SK-N-SH (cell line): Measurements from ENCODE around the gene CNPY4.

Source experiments
- CHD2 ChIP-seq: fragments of 150-350 bp; IDR thresholded peaks from 2 replicates; pipeline ENCODE4 v1.6.1; 2018; ENCODE audit warnings: low read length; ENCODE audit not compliant: partially characterized antibody
- EP300 ChIP-seq, 2 experiments: IDR thresholded peaks; 2 replicates each; pipeline versions ENCODE4 v1.4.0 to v1.6.1; 2012; ENCODE audit warnings: borderline replicate concordance in 1 of 2, low read depth in 1 of 2, low read length in 1 of 2
- EZH2phosphoT487 ChIP-seq: fragments of 200-600 bp; sonication (generic); IDR thresholded peaks from 2 replicates; pipeline ENCODE4 v1.6.1; 2017; ENCODE audit warnings: low read depth, mixed run types, mild to moderate bottlenecking, antibody characterized with exemption, moderate library complexity, borderline replicate concordance
- FOXM1 ChIP-seq: IDR thresholded peaks from 2 replicates; pipeline ENCODE4 v1.4.0; 2012; ENCODE audit warnings: low read depth, mild to moderate bottlenecking
- GABPA ChIP-seq: IDR thresholded peaks from 2 replicates; pipeline ENCODE4 v1.4.0; 2012; ENCODE audit warnings: low read depth, mild to moderate bottlenecking
- RAD21 ChIP-seq: IDR thresholded peaks from 2 replicates; pipeline ENCODE4 v1.6.1; 2012; ENCODE audit warnings: mild to moderate bottlenecking, low read length
- RCOR1 ChIP-seq: fragments of 150-350 bp; IDR thresholded peaks from 2 replicates; pipeline ENCODE4 v1.6.1; 2017; ENCODE audit warnings: antibody characterized with exemption, low read length
- RFX5 ChIP-seq: IDR thresholded peaks from 2 replicates; pipeline ENCODE4 v1.6.1; 2012; ENCODE audit warnings: mild to moderate bottlenecking, improper control_type of control experiment, low read length
- SMC3 ChIP-seq: IDR thresholded peaks from 2 replicates; pipeline ENCODE4 v1.6.1; 2012; ENCODE audit warnings: low read depth, low read length, improper control_type of control experiment
- TEAD4 ChIP-seq: IDR thresholded peaks from 2 replicates; pipeline ENCODE4 v1.4.0; 2012; ENCODE audit warnings: mild to moderate bottlenecking, borderline replicate concordance; ENCODE audit not compliant: insufficient read depth
- TF ChIP-seq, protein P1 (sequence below): fragments of 200-600 bp; sonication (generic); IDR thresholded peaks from 2 replicates; pipeline ENCODE4 v1.6.1; 2017; ENCODE audit warnings: antibody characterized with exemption, mild to moderate bottlenecking, moderate library complexity
- TF ChIP-seq, protein P2 (sequence below): IDR thresholded peaks from 2 replicates; pipeline ENCODE4 v1.6.1; 2012; ENCODE audit warnings: mild to moderate bottlenecking, low read depth, low read length, moderate library complexity
- TF ChIP-seq, protein P3 (sequence below): IDR thresholded peaks from 2 replicates; pipeline ENCODE4 v1.4.0; 2012; ENCODE audit warnings: low read depth, borderline replicate concordance

DNA sequence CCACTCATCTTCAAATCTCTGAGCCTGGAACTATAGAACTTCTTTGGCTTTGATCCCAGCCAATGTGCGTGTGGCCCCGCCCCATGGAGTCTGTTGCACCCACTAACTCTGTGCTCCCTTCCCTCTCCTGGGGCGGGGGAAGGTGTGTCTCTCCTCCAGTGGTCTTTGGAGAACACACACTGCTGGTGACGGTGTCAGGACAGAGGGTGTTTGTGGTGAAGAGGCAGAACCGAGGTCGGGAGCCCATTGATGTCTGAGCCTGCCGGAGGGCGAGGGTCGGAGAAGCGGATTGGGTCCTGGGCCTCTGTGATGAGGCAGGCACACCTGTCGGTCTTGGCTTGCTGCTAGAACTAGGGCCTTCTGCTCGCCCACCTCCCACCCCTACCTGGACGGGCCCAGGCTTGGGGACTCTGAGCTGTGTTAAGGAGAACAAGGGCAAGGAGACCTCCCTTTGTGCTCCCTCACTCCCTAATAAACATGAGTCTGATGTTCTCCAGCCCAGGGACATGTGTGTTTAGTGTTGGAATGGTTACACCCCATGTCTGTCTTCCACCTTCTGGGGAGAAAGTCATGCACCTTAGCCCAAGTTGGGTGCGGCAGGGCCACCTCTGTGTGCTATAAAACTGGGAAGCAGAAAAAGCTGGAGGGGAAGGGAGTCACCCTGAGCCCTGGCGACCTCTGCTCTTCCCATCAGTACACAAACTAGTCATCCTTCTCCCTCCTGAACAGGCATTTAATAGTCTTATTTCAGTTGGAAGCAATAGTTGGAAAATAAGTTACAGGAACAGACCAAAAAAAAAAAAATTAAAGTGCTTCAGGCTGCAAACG lies 34.5 kb downstream of the CNPY4 start:
- TF ChIP-seq, protein P1, sequence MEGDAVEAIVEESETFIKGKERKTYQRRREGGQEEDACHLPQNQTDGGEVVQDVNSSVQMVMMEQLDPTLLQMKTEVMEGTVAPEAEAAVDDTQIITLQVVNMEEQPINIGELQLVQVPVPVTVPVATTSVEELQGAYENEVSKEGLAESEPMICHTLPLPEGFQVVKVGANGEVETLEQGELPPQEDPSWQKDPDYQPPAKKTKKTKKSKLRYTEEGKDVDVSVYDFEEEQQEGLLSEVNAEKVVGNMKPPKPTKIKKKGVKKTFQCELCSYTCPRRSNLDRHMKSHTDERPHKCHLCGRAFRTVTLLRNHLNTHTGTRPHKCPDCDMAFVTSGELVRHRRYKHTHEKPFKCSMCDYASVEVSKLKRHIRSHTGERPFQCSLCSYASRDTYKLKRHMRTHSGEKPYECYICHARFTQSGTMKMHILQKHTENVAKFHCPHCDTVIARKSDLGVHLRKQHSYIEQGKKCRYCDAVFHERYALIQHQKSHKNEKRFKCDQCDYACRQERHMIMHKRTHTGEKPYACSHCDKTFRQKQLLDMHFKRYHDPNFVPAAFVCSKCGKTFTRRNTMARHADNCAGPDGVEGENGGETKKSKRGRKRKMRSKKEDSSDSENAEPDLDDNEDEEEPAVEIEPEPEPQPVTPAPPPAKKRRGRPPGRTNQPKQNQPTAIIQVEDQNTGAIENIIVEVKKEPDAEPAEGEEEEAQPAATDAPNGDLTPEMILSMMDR, result no peak
- TF ChIP-seq, protein P2, sequence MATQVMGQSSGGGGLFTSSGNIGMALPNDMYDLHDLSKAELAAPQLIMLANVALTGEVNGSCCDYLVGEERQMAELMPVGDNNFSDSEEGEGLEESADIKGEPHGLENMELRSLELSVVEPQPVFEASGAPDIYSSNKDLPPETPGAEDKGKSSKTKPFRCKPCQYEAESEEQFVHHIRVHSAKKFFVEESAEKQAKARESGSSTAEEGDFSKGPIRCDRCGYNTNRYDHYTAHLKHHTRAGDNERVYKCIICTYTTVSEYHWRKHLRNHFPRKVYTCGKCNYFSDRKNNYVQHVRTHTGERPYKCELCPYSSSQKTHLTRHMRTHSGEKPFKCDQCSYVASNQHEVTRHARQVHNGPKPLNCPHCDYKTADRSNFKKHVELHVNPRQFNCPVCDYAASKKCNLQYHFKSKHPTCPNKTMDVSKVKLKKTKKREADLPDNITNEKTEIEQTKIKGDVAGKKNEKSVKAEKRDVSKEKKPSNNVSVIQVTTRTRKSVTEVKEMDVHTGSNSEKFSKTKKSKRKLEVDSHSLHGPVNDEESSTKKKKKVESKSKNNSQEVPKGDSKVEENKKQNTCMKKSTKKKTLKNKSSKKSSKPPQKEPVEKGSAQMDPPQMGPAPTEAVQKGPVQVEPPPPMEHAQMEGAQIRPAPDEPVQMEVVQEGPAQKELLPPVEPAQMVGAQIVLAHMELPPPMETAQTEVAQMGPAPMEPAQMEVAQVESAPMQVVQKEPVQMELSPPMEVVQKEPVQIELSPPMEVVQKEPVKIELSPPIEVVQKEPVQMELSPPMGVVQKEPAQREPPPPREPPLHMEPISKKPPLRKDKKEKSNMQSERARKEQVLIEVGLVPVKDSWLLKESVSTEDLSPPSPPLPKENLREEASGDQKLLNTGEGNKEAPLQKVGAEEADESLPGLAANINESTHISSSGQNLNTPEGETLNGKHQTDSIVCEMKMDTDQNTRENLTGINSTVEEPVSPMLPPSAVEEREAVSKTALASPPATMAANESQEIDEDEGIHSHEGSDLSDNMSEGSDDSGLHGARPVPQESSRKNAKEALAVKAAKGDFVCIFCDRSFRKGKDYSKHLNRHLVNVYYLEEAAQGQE, result no peak
- no peak for TF ChIP-seq RAD21
- TF ChIP-seq EZH2phosphoT487, result no peak
- TF ChIP-seq, protein P3, sequence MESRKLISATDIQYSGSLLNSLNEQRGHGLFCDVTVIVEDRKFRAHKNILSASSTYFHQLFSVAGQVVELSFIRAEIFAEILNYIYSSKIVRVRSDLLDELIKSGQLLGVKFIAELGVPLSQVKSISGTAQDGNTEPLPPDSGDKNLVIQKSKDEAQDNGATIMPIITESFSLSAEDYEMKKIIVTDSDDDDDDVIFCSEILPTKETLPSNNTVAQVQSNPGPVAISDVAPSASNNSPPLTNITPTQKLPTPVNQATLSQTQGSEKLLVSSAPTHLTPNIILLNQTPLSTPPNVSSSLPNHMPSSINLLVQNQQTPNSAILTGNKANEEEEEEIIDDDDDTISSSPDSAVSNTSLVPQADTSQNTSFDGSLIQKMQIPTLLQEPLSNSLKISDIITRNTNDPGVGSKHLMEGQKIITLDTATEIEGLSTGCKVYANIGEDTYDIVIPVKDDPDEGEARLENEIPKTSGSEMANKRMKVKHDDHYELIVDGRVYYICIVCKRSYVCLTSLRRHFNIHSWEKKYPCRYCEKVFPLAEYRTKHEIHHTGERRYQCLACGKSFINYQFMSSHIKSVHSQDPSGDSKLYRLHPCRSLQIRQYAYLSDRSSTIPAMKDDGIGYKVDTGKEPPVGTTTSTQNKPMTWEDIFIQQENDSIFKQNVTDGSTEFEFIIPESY, result no peak
- TF ChIP-seq TEAD4, result no peak
- no peak for TF ChIP-seq CHD2
- no peak for TF ChIP-seq SMC3
- TF ChIP-seq GABPA, result no peak
- no peak for TF ChIP-seq EP300 (IDR thresholded peaks at IDR 0.05; ENCODE audit: borderline replicate concordance in 1 of 2, low read depth in 1 of 2, low read length in 1 of 2)
- TF ChIP-seq FOXM1, result no peak
- TF ChIP-seq RCOR1, result no peak
- no peak for TF ChIP-seq RFX5
